GM18508 (cell line): ENCODE measurements around the gene TBX10.
"Not testable (repeated sequence)": the region's sequence is repeated elsewhere in the genome, so short reads cannot be mapped to it uniquely, and the experiment has no call there.

Experiments
- ATAC-seq: cut with Tn5 transposase; IDR thresholded peaks from one replicate; pipeline ENCODE4 v1.9.1; 2021; ENCODE audit warnings: moderate number of reproducible peaks; ENCODE audit not compliant: insufficient read depth, unreplicated experiment

The TBX10 gene

GRCh38 chr11:67664696-67665540 lies 25.4 kb upstream of the TBX10 start:
- no peak for ATAC-seq

DNA sequence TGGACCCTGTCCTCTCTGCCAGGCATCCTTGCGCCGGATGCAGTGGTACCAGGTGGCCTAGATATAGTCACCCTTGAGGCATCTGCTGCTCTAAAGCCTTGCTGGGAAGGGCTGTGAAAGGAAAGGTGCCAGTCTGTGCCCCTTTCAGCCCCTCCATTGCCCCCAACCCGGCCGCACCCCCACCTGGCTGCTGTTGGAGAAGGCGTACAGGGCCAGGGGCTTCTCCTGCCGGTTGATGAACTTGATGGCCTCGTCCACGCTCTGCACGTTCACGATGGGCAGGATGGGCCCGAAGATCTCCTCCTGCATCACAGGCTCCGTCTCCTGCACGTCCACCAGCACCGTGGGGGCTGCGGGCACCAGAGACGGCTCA lies 24.6 kb upstream of the TBX10 start:
- no peak for ATAC-seq

DNA sequence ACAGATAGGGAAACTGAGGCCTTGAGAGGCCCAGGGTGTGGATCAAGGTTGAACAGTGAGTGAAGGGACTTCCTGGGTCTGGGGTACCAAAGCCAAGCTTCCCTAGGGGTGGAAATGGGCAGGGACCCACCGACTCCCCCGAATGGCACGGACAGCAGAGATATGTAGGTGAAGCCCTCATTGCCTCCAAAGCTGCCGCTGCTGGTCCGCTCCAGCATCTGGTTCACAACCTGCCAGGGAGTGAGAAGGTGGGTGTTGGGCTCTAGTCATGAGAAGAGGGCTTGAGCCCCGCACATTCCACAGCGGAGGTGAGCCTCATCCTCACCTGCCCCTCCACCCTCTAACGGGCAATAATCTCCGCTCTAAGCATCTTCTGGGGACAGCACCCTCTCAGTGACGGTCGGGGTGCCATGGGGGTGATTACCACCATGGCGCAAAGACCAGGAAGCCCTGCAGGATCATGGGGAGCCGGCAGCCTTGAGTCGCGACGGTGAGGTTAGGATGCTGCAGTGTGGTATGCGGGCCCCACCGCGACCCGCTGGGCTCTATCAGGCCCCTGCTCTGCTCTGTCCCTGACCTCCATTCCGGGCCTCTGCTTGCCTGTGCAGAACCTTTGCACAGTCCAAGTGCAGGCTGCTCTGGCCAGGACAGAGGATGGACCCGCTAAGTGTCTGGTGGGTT lies 24.1 kb upstream of the TBX10 start:
- ATAC-seq: no peak

DNA sequence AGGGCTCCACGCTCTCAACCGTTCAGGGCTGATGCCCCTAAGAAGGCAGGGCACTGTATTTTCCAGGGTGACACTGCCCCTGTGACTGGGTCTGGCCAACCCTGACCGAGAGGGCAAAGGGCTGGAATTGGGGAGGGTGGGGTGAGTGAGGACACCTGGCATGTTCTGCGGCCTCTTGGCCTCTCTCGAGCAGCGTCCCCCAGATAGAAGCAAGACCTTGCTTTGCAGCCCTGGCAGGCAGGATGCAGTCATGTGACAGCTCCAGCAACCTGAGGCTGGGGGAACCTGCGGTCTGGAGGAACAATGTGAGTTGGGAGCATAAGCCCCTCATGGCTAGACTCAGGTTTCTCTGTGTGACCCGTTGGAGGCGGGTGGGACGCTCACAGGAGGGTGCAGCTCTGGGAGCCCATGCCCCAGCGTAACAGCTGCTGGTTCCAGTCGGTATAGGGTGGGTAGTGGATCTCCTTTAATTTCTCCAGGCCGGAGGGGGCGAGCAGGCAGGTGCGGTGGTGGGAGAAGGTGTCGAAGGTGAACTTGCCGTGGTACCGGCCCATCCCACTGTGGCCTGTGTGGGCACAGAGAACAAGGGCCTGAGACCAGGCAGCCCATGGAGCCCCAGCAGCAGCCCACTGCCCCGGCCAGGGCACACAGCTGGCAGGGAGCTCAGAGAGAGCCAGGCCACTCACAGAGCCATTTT lies 23.4 kb upstream of the TBX10 start:
- no peak for ATAC-seq

- ATAC-seq: no peak
Observed at GRCh38 chr11:67662142-67662834, 22.7 kb upstream of the TBX10 start.

DNA sequence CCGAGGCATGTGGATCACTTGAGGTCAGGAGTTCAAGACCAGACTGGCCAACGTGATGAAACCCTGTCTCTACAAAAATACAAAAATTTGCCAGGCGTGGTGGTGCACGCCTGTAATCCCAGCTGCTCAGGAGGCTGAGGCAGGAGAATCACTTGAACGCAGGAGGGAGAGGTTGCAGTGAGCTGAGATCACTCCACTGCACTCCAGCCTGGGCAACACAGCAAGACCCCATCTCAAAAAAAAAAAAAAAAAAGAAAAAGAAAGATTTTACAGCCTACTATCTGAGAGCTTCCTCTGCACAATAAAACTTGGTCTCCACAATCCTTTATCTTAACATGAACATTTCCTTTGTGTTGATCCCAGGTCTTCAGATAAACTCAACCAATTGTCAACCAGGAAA lies 21.2 kb upstream of the TBX10 start:
- not testable (repeated sequence) for ATAC-seq

GRCh38 chr11:67659651-67660165 lies 20.1 kb upstream of the TBX10 start:
- ATAC-seq: not testable (repeated sequence)

GRCh38 chr11:67657300-67657699 lies 17.7 kb upstream of the TBX10 start:
- ATAC-seq: no peak

- no peak for ATAC-seq
Observed at GRCh38 chr11:67656278-67656922, 16.8 kb upstream of the TBX10 start.

DNA sequence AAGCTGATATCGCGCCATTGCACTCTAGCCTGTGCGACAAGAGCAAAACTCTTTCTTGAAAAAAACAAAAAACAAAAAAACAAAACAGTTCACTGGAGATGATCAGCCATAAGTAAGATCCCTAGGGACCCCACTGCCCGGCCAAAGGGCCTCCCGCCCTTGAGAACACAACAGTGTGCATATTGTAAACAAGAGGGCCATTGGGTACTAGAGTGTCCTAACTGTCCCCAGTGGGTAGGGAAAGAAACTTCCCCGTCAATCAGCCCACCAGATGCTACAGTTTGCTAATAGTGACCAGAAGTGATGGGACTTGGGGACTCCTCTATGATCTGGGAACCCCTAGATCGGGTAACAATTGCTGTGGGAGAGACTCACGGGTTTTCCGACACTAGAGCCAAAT lies 14.7 kb upstream of the TBX10 start:
- no peak for ATAC-seq

- ATAC-seq: no peak
Observed at GRCh38 chr11:67652965-67653845, 13.6 kb upstream of the TBX10 start.

GRCh38 chr11:67651976-67652781 lies 12.6 kb upstream of the TBX10 start:
- ATAC-seq: no peak

- ATAC-seq: no peak
Observed at GRCh38 chr11:67649634-67650510, 10.3 kb upstream of the TBX10 start.

- ATAC-seq: no peak
Observed at GRCh38 chr11:67648796-67649613, 9.4 kb upstream of the TBX10 start.

GRCh38 chr11:67648140-67648795 lies 8.7 kb upstream of the TBX10 start:
- ATAC-seq: no peak

DNA sequence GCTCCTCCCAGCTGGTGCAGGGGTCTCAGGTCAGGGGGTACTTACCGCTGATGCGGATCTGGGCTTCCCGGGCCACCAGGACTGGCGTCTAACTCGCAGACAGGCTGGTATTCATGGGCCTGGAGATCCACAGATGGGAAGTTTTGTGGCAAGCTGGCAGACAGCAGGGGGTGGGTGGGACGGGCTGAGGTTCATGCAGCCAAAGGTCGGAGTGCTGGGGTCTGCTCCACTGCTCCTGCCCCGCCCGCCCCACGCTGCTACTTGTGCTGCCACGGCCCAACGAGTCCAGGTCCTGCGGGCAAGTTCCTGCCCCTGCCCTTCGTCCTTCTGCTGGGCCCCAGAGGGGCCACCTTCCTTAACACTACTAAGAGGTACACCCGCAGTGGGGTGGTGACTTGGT lies 7.9 kb upstream of the TBX10 start:
- no peak for ATAC-seq
